Subcutaneous abdominal adipose tissue (tissue), 5 donors: ENCODE results near the gene HSPB6.

ENCODE experiments used
- H3K27ac ChIP-seq: one replicate; pipeline ENCODE4 v1.7.0; 2013; ENCODE audit warnings: low read depth, mild to moderate bottlenecking, inconsistent platforms, low read length, moderate library complexity
- H3K27me3 ChIP-seq, 5 donors: one replicate each; pipeline ENCODE4 v1.7.0; 2013; ENCODE audit warnings: low read length in 5 of 5, inconsistent platforms in 1 of 5; ENCODE audit not compliant: control insufficient read depth in 5 of 5, insufficient read depth in 4 of 5
- H3K36me3 ChIP-seq, 5 donors: one replicate each; pipeline ENCODE4 v1.7.0; 2013; ENCODE audit warnings: low read length in 5 of 5; ENCODE audit not compliant: control insufficient read depth in 5 of 5, insufficient read depth in 5 of 5
- H3K4me1 ChIP-seq, 5 donors: one replicate each; pipeline ENCODE4 v1.7.0; 2013; ENCODE audit warnings: low read length in 5 of 5, mild to moderate bottlenecking in 3 of 5, moderate library complexity in 1 of 5; ENCODE audit not compliant: control insufficient read depth in 5 of 5, insufficient read depth in 5 of 5
- H3K4me3 ChIP-seq, 5 donors: one replicate each; pipeline ENCODE4 v1.7.0; 2013; ENCODE audit warnings: low read length in 5 of 5, low read depth in 1 of 5
- H3K9ac ChIP-seq, 5 donors: one replicate each; pipeline ENCODE4 v1.7.0; 2013; ENCODE audit warnings: low read length in 5 of 5, mild to moderate bottlenecking in 4 of 5, moderate library complexity in 3 of 5
- H3K9me3 ChIP-seq, 5 donors: one replicate each; pipeline ENCODE4 v1.7.0; 2013; ENCODE audit warnings: low read length in 5 of 5; ENCODE audit not compliant: control insufficient read depth in 5 of 5
- donor health status: healthy.
- donor health status: healthy.
- donor health status: healthy.
- donor health status: healthy.
- donor health status: healthy.

HSPB6 gene

DNA sequence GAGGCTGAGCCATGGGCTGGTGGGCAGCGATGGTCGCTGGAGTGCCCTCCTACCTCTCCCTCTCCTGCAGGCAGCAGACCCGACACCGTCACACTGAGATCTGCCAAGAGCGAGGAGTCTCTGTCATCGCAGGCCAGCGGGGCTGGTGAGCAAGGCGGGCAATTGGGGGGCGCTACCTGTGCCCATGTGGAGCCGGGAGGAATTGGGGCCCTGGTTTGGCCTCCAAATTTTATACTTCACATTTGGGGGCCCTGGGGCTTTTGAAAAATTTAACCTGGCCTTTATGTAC is 28.5 kb upstream of the HSPB6 start:
- H3K27ac ChIP-seq, result no peak overlapping the region
- no peak overlapping the region for H3K4me3 ChIP-seq
- H3K9ac ChIP-seq, result no peak overlapping the region
- H3K36me3 ChIP-seq, result peaks cover 0 to 40% (median 23%) of the 10 kb centered on the region in 5 donors
- H3K27me3 ChIP-seq, result no peaks in the 10 kb centered on the region
- H3K4me1 ChIP-seq, result no peaks in the 10 kb centered on the region
- H3K9me3 ChIP-seq, result no peaks in the 10 kb centered on the region

DNA sequence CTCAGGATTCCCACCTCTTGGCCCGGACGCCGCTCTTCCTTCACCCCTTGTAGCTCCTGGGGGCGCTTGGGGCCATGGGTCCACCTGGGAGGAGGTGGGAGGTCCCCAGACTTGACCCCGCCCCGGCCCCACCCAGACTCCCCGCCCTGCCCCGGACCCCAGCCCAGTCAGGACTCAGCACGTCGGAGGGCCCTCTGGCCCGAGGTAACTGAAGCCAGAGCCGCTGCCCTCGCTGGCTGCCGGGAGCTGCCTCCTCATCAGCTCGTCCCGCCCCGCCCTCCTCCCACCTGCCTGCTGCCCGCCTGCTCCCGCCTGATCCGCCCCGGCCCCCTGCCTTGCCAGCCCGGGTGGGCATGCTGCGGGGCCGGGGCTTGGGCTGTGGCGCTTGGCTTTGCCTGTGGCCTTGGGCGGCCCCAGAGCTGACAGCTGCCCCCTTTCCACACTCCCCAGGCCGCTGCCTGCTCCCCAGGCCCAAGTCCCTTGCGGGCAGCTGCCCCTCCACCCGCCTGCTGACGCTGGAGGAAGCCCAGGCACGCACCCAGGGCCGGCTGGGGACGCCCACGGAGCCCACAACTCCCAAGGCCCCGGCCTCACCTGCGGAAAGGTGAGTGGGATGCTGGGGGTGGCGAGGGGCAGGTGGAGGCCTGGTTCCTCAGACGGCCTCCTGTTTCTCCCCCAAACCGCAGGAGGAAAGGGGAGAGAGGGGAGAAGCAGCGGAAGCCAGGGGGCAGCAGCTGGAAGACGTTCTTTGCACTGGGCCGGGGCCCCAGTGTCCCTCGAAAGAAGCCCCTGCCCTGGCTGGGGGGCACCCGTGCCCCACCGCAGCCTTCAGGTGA is 27.9 kb upstream of the HSPB6 start:
- Histone ChIP-seq H3K27me3 (no peaks in the 10 kb centered on the region), H3K36me3 (peaks cover 0 to 45% (median 25%) of the 10 kb centered on the region in 5 donors)

GRCh38 chr19:35783469-35784434 is 26.9 kb upstream of the HSPB6 start:
- Histone ChIP-seq H3K9ac (no peak overlapping the region), H3K27me3 (no peaks in the 10 kb centered on the region), H3K36me3 (peaks cover 0 to 48% (median 25%) of the 10 kb centered on the region in 5 donors), H3K4me3 (no peak overlapping the region), H3K27ac (no peak overlapping the region), H3K4me1 (no peaks in the 10 kb centered on the region), H3K9me3 (no peaks in the 10 kb centered on the region)

More for the DNA sequence above, 27.9 kb upstream of the HSPB6 start:
- Histone ChIP-seq H3K9me3 (no peaks in the 10 kb centered on the region), H3K27ac (no peak overlapping the region), H3K4me3 (no peak overlapping the region), H3K4me1 (no peaks in the 10 kb centered on the region), H3K9ac (no peak overlapping the region)

GRCh38 chr19:35782589-35782988 is 25.8 kb upstream of the HSPB6 start:
- Histone ChIP-seq H3K9ac (no peak overlapping the region), H3K27me3 (no peaks in the 10 kb centered on the region), H3K9me3 (no peaks in the 10 kb centered on the region), H3K4me3 (no peak overlapping the region), H3K4me1 (no peaks in the 10 kb centered on the region), H3K27ac (no peak overlapping the region), H3K36me3 (peaks cover 0 to 58% (median 25%) of the 10 kb centered on the region in 5 donors)

DNA sequence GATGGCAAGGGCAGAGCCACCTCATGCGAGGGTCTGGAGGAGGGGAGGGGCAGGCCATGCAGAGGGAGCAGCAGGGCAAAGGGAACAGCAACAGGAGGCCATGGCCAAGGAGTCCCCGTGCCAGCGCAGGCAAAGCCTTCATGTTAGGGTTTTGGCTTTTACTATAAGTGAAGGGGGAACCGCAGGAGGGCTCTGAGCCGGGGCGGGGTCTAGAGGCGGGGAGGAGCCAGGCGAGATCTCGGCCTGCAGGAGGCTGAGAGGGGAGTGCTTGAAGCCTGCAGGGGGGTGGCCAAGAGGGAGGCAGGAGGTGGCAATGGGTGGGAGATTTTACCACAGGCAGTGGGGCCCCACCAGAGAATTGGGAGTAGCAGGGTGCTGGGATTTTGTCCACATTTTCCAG is 24.8 kb upstream of the HSPB6 start:
- Histone ChIP-seq H3K27me3 (no peaks in the 10 kb centered on the region), H3K27ac (no peak overlapping the region), H3K4me3 (no peak overlapping the region), H3K9me3 (no peaks in the 10 kb centered on the region), H3K36me3 (peaks cover 0 to 58% (median 25%) of the 10 kb centered on the region in 5 donors), H3K4me1 (no peaks in the 10 kb centered on the region), H3K9ac (no peak overlapping the region)

GRCh38 chr19:35780717-35781116 is 23.9 kb upstream of the HSPB6 start:
- Histone ChIP-seq H3K27me3 (no peaks in the 10 kb centered on the region), H3K9me3 (no peaks in the 10 kb centered on the region), H3K4me3 (no peak overlapping the region), H3K9ac (no peak overlapping the region), H3K36me3 (peaks cover 0 to 54% (median 23%) of the 10 kb centered on the region in 5 donors), H3K27ac (no peak overlapping the region), H3K4me1 (peaks cover 0 to 8% (median 1%) of the 10 kb centered on the region in 5 donors)

DNA sequence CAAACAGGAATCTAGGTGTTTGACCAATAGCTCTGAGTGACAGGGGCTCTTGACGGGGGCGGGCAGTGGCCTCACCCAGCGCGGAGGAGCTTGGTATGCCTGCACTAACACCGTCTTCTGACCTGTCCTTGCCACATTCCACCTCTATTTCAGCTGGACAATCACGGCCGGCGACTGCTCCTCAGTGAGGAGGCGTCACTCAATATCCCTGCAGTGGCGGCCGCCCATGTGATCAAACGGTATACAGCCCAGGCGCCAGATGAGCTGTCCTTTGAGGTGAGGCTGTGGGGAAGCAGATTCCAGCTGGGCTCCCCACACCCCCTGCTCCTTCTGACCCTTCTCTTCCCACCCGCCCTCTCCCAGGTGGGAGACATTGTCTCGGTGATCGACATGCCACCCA is 23.2 kb upstream of the HSPB6 start:
- H3K36me3 ChIP-seq, result peaks cover 0 to 48% (median 21%) of the 10 kb centered on the region in 5 donors
- no peak overlapping the region for H3K27ac ChIP-seq
- H3K9ac ChIP-seq, result no peak overlapping the region
- no peaks in the 10 kb centered on the region for H3K9me3 ChIP-seq
- no peak overlapping the region for H3K4me3 ChIP-seq
- peaks cover 0 to 11% (median 3%) of the 10 kb centered on the region in 5 donors for H3K4me1 ChIP-seq
- H3K27me3 ChIP-seq, result no peaks in the 10 kb centered on the region

DNA sequence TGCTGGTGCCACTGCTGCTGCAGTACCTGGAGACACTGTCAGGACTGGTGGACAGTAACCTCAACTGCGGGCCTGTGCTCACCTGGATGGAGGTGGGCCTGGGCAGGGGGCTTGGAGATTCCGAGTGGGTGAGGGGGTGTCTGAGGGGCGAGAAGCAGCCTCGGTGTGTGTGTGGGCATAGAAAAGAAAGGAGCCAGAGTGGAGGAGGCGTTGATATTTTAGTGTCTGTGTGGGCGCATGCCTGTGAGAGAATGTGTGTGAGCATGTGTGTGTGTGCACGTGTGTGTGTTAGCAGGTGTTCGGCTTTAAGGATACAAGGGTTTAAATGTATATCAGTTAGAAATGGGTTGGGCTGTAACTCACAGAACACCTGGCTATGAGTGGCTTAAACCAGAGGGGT is 22.2 kb upstream of the HSPB6 start:
- H3K27ac ChIP-seq, result no peak overlapping the region
- H3K9ac ChIP-seq, result no peak overlapping the region
- peaks cover 0 to 44% (median 21%) of the 10 kb centered on the region in 5 donors for H3K36me3 ChIP-seq
- H3K4me1 ChIP-seq, result peaks cover 5 to 18% (median 10%) of the 10 kb centered on the region in 5 donors
- no peaks in the 10 kb centered on the region for H3K9me3 ChIP-seq
- no peak overlapping the region for H3K4me3 ChIP-seq
- H3K27me3 ChIP-seq, result no peaks in the 10 kb centered on the region

GRCh38 chr19:35777961-35778360 is 21.1 kb upstream of the HSPB6 start:
- Histone ChIP-seq H3K27ac (no peak overlapping the region), H3K9ac (no peak overlapping the region), H3K27me3 (no peaks in the 10 kb centered on the region), H3K4me1 (peaks cover 5 to 18% (median 10%) of the 10 kb centered on the region in 5 donors), H3K4me3 (no peak overlapping the region), H3K9me3 (no peaks in the 10 kb centered on the region), H3K36me3 (peaks cover 0 to 42% (median 21%) of the 10 kb centered on the region in 5 donors)
